Measurements from ENCODE around the gene SERPINA12.
A peak's percentile ranks its signal among the peaks of the same experiment; 100 is the strongest.
"Not testable (repeated sequence)": the region's sequence is repeated elsewhere in the genome, so short reads cannot be mapped to it uniquely, and the experiment has no call there.

Gene SERPINA12

GRCh38 chr14:94485944-94486841, 23.1 kb downstream of the SERPINA12 start:
- peak; percentile 41 for DNase-seq

DNA sequence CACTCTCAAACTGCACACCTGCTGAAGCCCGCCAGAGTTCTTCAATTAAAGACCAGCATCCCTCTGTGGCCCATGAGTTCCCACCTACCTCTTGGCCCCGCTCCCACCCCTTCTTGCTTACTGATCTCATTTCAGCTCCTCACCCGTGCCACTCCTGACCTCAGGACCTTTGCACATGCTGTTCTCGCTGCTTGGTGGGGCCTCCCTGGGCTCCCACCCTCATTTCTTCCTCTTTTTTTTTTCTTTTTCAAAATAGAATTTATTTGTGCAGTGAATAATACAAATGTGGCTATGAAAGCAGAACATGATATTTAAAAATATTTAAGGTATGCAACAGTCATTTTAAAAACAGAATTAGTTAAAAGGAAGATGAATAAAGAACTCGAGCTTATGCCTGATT, 24.8 kb downstream of the SERPINA12 start:
- DNase-seq, result no peak

DNA sequence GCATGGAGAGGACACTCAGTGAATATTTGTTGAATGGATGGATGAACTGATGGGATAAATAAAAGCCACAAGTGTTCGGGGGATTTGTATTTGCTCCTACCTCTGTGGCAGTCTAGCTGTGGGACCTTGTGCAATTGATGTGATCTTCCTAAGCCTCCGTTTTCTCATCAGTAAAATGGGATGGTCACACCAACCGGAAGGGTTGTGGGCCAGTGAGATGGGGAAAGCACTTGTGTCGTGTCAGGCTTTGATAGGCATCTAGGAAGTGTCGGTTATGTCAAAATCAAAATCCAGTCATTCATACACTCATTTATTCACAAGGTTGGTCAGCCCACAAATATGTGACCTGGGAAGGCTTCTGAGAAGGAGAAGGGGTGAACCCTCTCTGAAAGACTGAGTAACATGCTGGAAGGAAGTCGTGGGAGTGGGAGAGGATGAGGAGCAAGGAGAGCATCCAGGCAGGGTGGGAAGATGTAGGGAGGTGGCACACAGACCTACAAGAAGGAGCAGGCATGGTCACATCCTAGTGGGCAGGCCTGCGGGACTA, 25.5 kb downstream of the SERPINA12 start:
- no peak for DNase-seq

- no peak for DNase-seq
Observed at GRCh38 chr14:94483071-94483451, 26.2 kb downstream of the SERPINA12 start.

DNA sequence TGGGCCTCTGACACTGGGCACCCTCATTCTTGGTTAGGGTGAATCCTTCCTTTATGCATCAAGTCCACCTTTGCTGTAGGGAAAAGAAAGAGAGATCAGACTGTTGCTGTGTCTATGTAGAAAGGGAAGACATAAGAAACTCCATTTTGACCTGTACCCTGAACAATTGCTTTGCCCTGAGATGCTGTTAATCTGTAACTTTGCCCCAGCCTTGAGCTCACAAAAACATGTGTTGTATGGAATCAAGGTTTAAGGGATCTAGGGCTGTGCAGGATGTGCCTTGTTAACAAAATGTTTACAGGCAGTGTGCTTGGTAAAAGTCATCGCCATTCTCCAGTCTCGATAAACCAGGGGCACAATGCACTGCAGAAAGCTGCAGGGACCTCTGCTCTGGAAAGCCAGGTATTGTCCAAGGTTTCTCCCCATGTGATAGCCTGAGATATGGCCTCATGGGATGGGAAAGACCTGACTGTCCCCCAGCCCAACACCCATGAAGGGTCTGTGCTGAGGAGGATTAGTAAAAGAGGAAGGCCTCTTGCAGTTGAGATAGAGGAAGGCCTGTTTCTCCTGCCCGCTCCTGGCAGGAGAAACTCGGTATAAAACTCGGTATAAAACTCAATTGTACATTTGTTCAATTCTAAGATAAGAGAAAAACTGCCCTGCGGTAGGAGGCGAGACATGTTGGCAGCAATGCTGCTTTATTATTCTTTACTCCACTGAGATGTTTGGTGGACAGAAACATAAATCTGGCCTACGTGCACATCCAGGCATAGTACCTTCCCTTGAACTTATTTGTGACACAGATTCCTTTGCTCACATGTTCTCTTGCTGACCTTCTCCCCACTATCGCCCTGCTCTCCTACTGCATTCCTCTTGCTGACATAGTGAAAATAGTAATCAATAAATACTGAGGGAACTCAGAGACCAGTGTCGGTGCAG, 26.9 kb downstream of the SERPINA12 start:
- DNase-seq, result not testable (repeated sequence)

GRCh38 chr14:94481468-94482131, 27.7 kb downstream of the SERPINA12 start:
- DNase-seq, result no peak

DNA sequence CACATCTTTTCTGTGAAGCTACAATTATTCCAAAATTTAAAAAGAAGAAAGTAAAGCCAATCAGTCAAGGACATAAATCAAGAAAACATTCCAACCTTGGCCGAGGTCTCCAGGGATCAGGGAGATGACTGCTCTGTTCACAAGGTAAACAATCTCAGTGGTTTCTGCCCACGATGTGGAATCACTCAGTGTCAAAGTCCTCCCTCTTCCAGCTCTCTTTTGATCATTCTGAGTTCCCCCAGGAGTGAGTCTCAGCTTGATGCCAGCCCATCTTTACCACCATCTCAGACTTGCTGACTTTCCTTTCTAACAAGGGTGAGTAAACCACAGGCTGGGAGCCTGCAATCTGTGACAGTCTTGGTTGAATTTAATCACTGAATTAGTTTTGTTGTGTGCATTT, 28.5 kb downstream of the SERPINA12 start:
- DNase-seq, result no peak

- no peak for DNase-seq
Observed at GRCh38 chr14:94478420-94478819, 30.8 kb downstream of the SERPINA12 start.

DNA sequence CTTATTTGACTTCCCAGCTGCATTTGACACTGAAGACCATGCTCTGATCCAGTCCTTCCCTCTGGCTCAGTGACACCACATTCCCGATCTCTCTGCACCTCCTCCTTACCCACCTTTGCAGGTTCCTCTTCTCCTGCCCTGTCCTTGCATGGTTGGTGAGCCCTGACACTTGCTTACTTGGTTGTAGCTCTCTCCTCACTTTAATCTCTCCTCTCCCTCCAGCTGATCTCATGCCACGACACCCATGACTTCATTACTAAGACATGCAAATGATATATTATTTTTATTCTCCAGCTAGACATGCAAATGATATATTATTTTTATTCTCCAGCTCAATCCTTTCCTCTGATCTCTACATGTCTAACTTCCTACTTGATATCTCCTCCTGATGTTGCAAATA, 33.2 kb downstream of the SERPINA12 start, which contains the start of gene SERPINA9:
TSS of gene SERPINA9 (minus strand) at position 175 of the 400 bp plus-strand sequence. CDS start 6,357 bp downstream, outside the sequence.
- no peak for DNase-seq

DNA sequence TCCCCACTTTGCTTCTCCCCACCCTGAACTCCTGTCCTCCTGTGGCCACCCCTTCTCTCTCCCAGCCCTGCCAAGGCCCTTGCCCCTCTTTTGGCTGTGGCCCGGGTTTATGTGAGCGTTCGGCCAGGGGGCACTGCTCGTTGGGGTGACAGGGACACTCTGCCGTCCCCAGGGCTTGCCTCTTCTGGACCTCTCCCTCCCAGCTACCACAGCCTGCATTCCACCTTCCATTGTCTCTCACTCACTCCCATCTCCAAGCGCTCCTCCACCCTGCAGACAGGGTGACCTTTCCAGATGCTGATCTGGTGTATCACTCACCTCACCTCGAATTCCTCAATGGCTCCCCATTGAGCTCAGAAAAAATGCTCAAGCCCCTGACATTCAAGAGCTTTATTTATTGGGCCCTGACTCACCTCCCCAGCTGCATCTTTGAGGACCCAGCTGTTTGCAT, 34.7 kb downstream of the SERPINA12 start:
- no peak for DNase-seq

- DNase-seq, result peak; percentile 11
Observed at GRCh38 chr14:94473666-94474410, 35.4 kb downstream of the SERPINA12 start.

DNA sequence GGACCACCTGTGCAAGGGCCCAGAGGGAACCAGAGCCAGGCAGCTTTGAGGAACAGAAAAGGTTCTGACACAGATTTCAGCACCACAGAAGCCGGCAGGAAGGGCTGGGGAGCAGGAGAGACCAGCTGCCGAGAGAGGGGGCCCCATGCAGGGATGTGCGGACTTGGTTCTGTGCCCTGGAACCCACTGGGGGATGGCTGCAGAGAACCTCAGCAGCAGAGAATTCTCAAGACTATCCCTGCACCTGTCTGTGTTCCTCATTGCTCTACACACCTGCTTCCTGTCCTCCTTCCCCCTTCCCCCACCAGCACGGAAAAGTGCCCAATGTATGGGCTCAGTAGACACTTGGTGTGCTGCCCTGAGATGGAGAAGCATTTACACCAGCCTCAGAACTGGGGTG, 36.4 kb downstream of the SERPINA12 start:
- DNase-seq, result no peak

GRCh38 chr14:94471045-94471444, 38.2 kb downstream of the SERPINA12 start:
- DNase-seq, result no peak

DNA sequence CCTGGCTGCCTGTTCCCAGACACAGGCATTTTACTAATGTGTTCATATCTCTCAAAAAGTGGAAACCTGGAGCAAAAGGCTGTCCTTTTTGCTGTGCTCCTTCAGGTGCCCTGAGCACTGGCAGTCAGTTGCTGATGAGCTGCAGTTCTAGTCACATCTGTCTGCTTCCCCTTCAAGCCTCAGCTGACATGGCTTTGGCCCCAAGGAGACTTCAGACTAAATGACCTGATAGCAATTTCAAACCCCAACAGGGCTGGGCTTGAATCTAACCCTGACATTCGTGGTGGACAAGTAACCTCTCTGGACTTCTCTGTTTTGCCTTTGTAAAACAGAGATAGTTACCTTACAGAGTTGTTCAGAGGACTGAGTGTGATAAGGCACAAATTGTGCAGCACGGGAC, 39.0 kb downstream of the SERPINA12 start:
- DNase-seq, result no peak

DNA sequence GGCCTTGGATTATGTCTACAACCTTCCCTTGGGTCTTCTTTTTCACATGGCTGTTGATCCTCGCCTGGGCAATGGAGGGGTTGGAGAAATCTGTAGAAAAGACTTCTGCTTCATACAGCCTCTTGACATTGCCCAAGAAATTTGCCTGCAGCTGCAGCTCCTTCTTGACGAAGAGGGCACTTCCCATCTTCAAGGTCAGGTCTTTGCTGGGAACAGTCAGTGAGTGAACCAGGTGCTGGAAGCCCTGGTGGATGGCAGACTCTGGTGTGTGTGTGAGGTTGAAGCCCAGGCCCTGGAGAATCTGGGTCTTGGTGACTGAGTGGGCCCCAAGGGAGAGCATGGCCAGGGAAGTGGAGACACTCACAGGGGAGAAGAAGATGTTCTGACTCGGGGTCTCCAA, 40.0 kb downstream of the SERPINA12 start:
- DNase-seq, result no peak

- DNase-seq, result no peak
Observed at GRCh38 chr14:94467728-94468520, 41.3 kb downstream of the SERPINA12 start.

GRCh38 chr14:94466706-94467370, 42.4 kb downstream of the SERPINA12 start:
- no peak for DNase-seq

DNA sequence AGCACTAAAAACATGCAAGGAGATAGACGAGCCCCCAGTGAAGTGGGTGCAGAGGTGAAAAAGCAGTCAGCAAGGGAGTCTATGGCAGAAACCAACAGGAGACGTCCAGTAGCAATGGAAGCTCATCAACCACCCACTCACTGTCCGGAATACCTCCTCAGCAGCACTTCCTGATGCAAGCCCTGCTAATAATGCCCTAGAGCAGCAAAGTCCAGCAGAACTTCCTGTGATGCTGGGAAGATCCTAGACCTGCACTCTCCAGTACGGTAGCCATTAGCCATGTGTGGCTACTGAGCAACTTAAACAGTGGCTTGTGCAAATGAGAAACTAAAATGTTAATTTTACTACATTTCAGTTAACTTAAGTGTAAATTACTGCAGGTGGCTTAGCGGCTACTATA, 44.2 kb downstream of the SERPINA12 start:
- DNase-seq, result no peak

- DNase-seq, result no peak
Observed at GRCh38 chr14:94464290-94464689, 45.0 kb downstream of the SERPINA12 start.

Measured in hematopoietic multipotent progenitor cell treated with erythropoietin and hydrocortisone succinate and interleukin-3 and kit ligand, for 4 days (in vitro differentiated cells).